Measurements from ENCODE around the gene AGBL3.

DNA sequence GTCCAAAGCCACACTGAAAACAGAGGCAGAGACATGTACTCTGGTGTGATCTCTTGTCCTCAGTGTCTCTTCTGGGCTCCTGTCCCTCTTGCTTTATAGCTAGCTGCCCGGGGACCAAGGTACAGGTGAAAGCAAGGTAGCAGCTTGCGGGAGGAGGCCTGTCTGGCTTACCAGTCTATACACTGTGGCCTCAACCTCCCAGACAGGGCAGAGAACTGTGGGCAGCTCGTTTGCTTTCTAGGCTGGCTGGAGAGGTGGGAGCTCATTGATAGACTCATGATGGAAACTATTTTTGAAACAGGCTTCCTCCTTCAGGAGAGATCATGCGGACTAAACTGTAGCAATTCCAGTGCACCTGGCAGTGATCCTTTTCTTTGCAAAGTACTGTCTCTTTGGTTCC, 179.6 kb downstream of the AGBL3 start:
- TF ChIP-seq RAD21 (IDR thresholded peaks at IDR 0.05) (no peak), ATF3 (IDR thresholded peaks at IDR 0.05) (no peak), TAF1 (conservative IDR thresholded peaks at IDR 0.05) (no peak), ZBTB33 (IDR thresholded peaks at IDR 0.05) (no peak), JUND (IDR thresholded peaks at IDR 0.05) (no peak), GABPA (IDR thresholded peaks at IDR 0.05 in 1 of 2, conservative IDR thresholded peaks at IDR 0.05 in 1 of 2) (no peak), HNF4G (IDR thresholded peaks at IDR 0.05) (no peak), YY1 (IDR thresholded peaks at IDR 0.05) (no peak), SP1 (IDR thresholded peaks at IDR 0.05) (no peak)
- TF ChIP-seq, protein P1, sequence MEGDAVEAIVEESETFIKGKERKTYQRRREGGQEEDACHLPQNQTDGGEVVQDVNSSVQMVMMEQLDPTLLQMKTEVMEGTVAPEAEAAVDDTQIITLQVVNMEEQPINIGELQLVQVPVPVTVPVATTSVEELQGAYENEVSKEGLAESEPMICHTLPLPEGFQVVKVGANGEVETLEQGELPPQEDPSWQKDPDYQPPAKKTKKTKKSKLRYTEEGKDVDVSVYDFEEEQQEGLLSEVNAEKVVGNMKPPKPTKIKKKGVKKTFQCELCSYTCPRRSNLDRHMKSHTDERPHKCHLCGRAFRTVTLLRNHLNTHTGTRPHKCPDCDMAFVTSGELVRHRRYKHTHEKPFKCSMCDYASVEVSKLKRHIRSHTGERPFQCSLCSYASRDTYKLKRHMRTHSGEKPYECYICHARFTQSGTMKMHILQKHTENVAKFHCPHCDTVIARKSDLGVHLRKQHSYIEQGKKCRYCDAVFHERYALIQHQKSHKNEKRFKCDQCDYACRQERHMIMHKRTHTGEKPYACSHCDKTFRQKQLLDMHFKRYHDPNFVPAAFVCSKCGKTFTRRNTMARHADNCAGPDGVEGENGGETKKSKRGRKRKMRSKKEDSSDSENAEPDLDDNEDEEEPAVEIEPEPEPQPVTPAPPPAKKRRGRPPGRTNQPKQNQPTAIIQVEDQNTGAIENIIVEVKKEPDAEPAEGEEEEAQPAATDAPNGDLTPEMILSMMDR (IDR thresholded peaks at IDR 0.05; ENCODE audit: low read depth, low read length, missing input control): no peak
- TF ChIP-seq, protein P2, sequence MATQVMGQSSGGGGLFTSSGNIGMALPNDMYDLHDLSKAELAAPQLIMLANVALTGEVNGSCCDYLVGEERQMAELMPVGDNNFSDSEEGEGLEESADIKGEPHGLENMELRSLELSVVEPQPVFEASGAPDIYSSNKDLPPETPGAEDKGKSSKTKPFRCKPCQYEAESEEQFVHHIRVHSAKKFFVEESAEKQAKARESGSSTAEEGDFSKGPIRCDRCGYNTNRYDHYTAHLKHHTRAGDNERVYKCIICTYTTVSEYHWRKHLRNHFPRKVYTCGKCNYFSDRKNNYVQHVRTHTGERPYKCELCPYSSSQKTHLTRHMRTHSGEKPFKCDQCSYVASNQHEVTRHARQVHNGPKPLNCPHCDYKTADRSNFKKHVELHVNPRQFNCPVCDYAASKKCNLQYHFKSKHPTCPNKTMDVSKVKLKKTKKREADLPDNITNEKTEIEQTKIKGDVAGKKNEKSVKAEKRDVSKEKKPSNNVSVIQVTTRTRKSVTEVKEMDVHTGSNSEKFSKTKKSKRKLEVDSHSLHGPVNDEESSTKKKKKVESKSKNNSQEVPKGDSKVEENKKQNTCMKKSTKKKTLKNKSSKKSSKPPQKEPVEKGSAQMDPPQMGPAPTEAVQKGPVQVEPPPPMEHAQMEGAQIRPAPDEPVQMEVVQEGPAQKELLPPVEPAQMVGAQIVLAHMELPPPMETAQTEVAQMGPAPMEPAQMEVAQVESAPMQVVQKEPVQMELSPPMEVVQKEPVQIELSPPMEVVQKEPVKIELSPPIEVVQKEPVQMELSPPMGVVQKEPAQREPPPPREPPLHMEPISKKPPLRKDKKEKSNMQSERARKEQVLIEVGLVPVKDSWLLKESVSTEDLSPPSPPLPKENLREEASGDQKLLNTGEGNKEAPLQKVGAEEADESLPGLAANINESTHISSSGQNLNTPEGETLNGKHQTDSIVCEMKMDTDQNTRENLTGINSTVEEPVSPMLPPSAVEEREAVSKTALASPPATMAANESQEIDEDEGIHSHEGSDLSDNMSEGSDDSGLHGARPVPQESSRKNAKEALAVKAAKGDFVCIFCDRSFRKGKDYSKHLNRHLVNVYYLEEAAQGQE (IDR thresholded peaks at IDR 0.05): no peak
- TF ChIP-seq, protein P3, sequence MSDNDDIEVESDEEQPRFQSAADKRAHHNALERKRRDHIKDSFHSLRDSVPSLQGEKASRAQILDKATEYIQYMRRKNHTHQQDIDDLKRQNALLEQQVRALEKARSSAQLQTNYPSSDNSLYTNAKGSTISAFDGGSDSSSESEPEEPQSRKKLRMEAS (IDR thresholded peaks at IDR 0.05): no peak

All from liver (tissue), 3 donors.